ENCODE results near the gene ANKIB1.
"Not testable (repeated sequence)": the region's sequence is repeated elsewhere in the genome, so short reads cannot be mapped to it uniquely, and the experiment has no call there.

The ANKIB1 gene

GRCh38 chr7:92331508-92331907 is 85.7 kb downstream of the ANKIB1 start:
- DNase-seq, result no peak

DNA sequence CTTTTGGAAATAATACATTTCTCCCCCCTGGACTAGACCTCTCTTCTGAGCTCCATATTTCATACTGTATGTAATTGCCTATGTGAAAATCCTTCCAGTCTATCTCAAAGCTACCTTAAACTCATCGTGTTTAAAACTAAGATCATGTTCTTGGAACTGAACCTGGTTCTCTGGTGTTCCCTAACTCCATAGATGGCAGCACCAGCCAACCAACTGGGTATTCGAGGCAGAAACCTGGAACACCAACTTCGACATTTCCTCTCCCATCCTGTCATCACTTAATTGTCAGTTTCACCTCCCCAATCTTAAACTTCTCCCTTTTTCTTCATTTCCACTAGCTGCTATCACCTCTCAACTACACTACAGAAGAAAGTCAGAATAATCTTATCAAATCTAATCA is 87.0 kb downstream of the ANKIB1 start:
- no peak for DNase-seq

GRCh38 chr7:92333866-92334265 is 88.1 kb downstream of the ANKIB1 start:
- DNase-seq, result no peak

DNA sequence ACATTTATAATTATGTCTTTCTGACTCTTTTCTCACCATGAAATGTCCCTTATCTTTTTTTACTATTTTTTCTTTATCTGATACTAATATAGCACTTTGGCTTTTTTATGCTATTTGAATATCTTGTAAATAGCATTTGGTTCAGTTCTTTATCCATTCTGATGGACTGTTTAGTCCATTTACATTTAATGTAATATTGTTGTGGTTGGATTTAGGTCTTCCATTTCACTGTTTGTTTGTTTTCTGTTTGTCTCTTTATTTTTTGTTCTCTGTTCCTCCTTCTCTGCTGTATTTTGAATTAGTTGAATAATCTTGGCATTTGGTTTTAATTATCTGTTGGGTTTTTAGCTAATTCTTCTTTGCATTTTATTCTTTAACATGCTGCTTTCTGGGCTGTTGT is 89.8 kb downstream of the ANKIB1 start:
- DNase-seq, result no peak

GRCh38 chr7:92336662-92337340 is 91.0 kb downstream of the ANKIB1 start:
- DNase-seq, result no peak

GRCh38 chr7:92340016-92340415 is 94.2 kb downstream of the ANKIB1 start:
- no peak for DNase-seq

DNA sequence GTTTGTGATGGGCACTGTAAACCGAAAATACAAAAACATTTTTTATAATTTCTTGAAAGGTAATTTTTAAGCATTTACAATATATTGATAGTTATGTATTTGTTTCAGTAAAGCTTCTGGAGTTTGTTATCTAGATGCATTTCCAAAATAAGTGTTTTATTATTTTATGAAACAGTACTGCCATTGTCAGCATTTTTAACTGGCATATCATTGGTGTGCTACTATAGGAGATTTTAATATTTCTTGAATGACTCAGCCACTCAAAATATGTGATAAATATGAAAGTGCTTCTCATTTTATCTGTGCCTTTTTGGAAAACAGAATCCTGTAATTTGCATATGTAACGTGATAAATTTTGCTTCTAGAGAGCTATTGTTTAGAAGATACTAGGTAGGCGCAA is 97.9 kb downstream of the ANKIB1 start:
- DNase-seq, result no peak

GRCh38 chr7:92352009-92352408 is 106.2 kb downstream of the ANKIB1 start:
- DNase-seq, result no peak

DNA sequence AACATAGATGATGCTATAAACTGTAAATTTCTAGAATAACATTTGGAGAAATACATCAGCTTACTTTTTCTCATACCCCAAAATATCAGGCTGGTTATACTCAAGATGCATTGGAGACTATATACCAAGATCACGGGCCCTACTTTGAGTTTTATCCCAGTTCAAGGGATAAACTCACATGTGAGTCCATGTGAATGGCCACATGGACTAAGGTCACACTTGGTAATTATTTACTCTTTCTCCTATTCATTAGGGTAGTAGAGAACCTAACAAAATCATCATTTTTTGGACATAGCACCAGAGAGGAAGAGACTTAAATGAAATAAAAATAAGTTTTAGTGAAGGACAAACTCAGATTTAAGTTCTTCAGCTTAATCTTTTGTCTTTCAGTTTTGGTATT is 108.4 kb downstream of the ANKIB1 start:
- DNase-seq, result no peak

- DNase-seq, result no peak
Observed at GRCh38 chr7:92356406-92356805, 110.6 kb downstream of the ANKIB1 start.

- DNase-seq, result no peak
Observed at GRCh38 chr7:92357260-92357659, 111.5 kb downstream of the ANKIB1 start.

DNA sequence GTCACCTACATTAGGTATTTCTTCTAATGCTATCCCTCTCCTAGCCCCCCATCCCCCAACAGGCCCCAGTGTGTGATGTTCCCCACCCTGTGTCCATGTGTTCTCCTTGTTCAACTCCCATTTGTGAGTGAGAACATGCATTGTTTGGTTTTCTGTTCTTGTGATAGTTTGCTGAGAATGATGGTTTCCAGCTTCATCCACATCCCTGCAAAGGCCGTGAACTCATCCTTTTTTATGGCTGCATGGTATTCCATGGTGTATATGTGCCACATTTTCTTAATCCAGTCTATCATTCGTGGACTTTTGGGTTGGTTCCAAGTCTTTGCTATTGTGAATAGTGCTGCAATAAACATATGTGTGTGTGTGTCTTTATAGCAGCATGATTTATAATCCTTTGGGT is 113.4 kb downstream of the ANKIB1 start:
- DNase-seq, result not testable (repeated sequence)

GRCh38 chr7:92359801-92360200 is 114.0 kb downstream of the ANKIB1 start:
- DNase-seq, result no peak

GRCh38 chr7:92360387-92360786 is 114.6 kb downstream of the ANKIB1 start:
- DNase-seq, result no peak

GRCh38 chr7:92362131-92362530 is 116.4 kb downstream of the ANKIB1 start:
- no peak for DNase-seq

DNA sequence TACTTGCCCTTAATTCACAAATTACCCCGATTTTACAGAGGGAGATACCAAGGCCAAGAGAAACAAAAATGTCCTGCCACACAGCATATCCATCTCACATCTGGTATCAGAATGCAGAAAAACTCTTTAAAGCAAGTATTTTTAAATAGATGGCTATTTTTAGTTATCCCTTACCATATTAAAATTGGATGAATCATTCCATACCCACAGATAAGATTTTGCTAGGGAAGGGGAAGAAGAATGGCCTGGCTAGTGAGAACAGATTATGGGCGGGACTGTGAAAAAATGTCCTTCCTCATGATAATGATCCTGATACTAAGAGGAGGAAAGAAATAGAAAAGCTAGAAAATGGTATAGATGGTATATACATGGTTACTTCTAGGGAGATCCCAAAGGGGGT is 121.0 kb downstream of the ANKIB1 start:
- no peak for DNase-seq

GRCh38 chr7:92368741-92369140 is 123.0 kb downstream of the ANKIB1 start:
- no peak for DNase-seq

GRCh38 chr7:92375013-92375412 is 129.2 kb downstream of the ANKIB1 start:
- DNase-seq, result no peak

DNA sequence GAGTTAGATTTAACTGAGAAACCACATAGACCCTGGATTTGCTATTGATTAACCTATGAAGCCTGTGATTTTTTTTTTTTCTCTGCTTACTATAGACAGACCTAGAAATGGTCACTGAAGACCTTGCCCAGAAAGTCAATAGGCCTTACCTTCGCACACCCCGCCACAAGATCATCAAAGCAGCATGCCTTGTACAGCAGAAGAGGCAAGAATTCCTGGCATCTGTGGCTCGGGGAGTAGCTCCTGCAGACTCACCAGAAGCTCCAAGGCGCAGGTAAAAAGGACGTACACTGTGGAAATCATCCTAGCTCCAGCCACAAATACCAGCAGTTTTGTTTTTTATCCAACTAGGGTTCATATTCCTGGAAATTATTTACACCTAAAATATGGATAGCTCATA is 145.3 kb downstream of the ANKIB1 start:
- DNase-seq, result no peak

DNA sequence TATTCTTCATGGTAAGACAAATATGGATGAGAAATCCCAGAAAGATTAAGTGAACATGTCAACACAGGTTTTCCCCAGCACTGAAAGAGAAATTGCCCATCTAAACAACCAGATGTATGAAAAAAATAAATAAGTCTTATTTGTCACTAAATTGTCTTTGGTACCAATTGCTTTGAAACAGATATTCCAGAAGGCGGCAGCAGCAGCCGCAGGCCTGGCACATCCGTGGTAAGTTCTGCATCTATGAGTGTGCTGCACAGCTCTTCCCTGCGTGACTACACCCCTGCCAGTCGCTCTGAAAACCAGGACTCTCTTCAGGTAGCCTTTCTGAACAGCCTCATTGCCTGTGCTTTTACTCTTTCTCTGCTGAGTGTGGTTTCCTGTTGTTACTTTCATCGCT is 151.8 kb downstream of the ANKIB1 start:
- no peak for DNase-seq

DNA sequence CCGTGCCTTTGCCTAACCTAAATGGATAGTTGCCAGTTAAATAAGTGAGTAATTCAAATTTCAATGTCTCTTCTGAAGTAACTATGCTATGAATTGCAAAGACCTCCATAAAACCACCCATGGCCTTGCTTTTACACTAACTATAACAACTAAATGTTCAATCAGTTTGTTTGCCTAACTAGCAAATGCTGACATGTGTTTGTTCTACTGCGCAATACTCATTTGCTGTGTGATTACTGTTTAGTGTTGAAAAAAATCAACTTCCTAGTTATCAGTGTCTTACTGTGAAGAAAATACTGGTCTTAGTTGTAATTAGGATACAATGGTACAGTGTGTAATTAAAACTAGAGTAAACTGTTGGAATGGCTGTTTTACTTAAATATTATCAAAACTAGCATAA is 154.2 kb downstream of the ANKIB1 start:
- no peak for DNase-seq

GRCh38 chr7:92402920-92403759 is 157.4 kb downstream of the ANKIB1 start:
- no peak for DNase-seq

DNA sequence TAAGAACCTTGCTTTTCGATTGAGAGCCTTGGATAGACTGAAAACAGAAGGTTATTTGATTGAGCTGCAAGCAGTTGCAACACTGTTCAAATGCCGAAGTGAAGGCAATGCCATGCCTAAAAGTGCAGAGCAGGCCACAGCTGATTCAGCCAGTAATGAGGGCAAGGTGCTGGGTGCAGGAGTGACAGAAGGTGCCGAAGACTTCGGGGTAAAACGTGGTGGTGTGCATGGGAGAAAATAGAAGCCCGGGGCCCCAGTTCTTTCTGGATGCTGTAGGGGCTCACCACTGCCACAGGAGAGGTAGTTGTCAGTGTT is 157.9 kb downstream of the ANKIB1 start:
- DNase-seq, result no peak

GRCh38 chr7:92404170-92404614 is 158.4 kb downstream of the ANKIB1 start:
- peak; percentile 32 to 43 for DNase-seq

GRCh38 chr7:92409357-92409756 is 163.6 kb downstream of the ANKIB1 start:
- no peak for DNase-seq

Measured in stimulated activated CD4-positive, alpha-beta T cell treated with anti-CD3 and anti-CD28 coated beads, Interleukin-2, amount 100 ng/mL, for 24 hours (primary cell).